K562 (cell line): Measurements from ENCODE around the gene GAB1. TPM values are rescaled to one million over a fixed set of nuclear protein-coding genes. Genes with fewer than 3 reads are reported as not detected.

Source experiments
- ARID1B ChIP-seq: fragments of 450-650 bp; IDR thresholded peaks from 2 replicates; pipeline ENCODE4 v1.6.1; 2016; ENCODE audit warnings: antibody characterized with exemption, mild to moderate bottlenecking, inconsistent platforms
- CBX3 ChIP-seq, 2 experiments: IDR thresholded peaks; 1 replicate in 1 of 2; 2 replicates in 1 of 2; pipeline ENCODE4 v1.6.1; 2012; ENCODE audit warnings: inconsistent platforms in 2 of 2, low read length in 2 of 2, borderline replicate concordance in 1 of 2, control low read depth in 1 of 2
- ETS2 ChIP-seq: IDR thresholded peaks from 2 replicates; pipeline ENCODE4 v1.6.1; 2016; ENCODE audit warnings: borderline replicate concordance, missing genetic modification characterization, mild to moderate bottlenecking, moderate library complexity, missing compliant biosample characterization; ENCODE audit not compliant: poor library complexity, severe bottlenecking
- GABPA ChIP-seq: fragments of 200-800 bp; sonication (Bioruptor generic); conservative IDR thresholded peaks from 2 replicates; pipeline ENCODE4 v1.6.1; 2016; ENCODE audit warnings: low read depth, missing genetic modification characterization, missing compliant biosample characterization
- GABPB1 ChIP-seq: sonication (generic); formaldehyde crosslinking; IDR thresholded peaks from 2 replicates; pipeline ENCODE4 v1.8.0; 2022; ENCODE audit warnings: mild to moderate bottlenecking, missing genetic modification reagents
- HDAC1 ChIP-seq, 2 experiments: fragments of 450-650 bp; IDR thresholded peaks; 2 replicates each; pipeline ENCODE4 v1.6.1; 2016 to 2017; ENCODE audit warnings: inconsistent platforms in 1 of 2, mild to moderate bottlenecking in 1 of 2, moderate library complexity in 1 of 2
- MTA3 ChIP-seq: fragments of 450-650 bp; formaldehyde crosslinking; IDR thresholded peaks from 2 replicates; pipeline ENCODE4 v1.6.1; 2017; ENCODE audit warnings: mild to moderate bottlenecking, borderline replicate concordance
- NCOA1 ChIP-seq: fragments of 450-650 bp; IDR thresholded peaks from 2 replicates; pipeline ENCODE4 v1.6.1; 2016; ENCODE audit warnings: low read depth
- NR2C1 ChIP-seq, 2 experiments: fragments of 450-650 bp; IDR thresholded peaks; 2 replicates each; pipeline ENCODE4 v1.6.1; 2017; ENCODE audit warnings: mild to moderate bottlenecking in 2 of 2, antibody characterized with exemption in 1 of 2, inconsistent platforms in 1 of 2, missing compliant biosample characterization in 1 of 2, missing genetic modification characterization in 1 of 2
- SAP30 ChIP-seq: fragments of 200-600 bp; sonication (generic); IDR thresholded peaks from 2 replicates; pipeline ENCODE4 v1.6.1; 2012; ENCODE audit warnings: borderline replicate concordance, low read depth, mild to moderate bottlenecking, moderate library complexity, low read length, control low read depth, inconsistent platforms; ENCODE audit not compliant: insufficient read depth, poor library complexity, severe bottlenecking
- SNIP1 ChIP-seq: fragments of 450-650 bp; IDR thresholded peaks from 2 replicates; pipeline ENCODE4 v1.7.1; 2017; ENCODE audit warnings: low read depth, mild to moderate bottlenecking
- TSC22D4 ChIP-seq: fragments of 450-650 bp; IDR thresholded peaks from 2 replicates; pipeline ENCODE4 v1.6.1; 2016; ENCODE audit warnings: missing genetic modification characterization, missing biosample characterization, control low read depth
- polyA plus RNA-seq, 8 experiments: library from polyadenylated mRNA; depleted of rRNA in 4 of 8; stranded (reverse) in 5 of 8; unstranded in 3 of 8; fragments of >200 nt; fragmentation: Nextera tagmentation in 2 of 8; fragmentation: Illumina TruSeq in 1 of 8; extraction: Ambion mirVana in 2 of 8; extraction: Trizol in 1 of 8; gene quantifications; 2 replicates each; pipeline versions ENCODE4 v1.2.1 to v1.2.3, GENCODE V29; 2011 to 2014; ENCODE audit warnings: inconsistent platforms in 1 of 8, missing spikeins in 1 of 8
- total RNA-seq, 7 experiments: library from RNA; depleted of rRNA in 6 of 7; stranded (reverse); fragments of >200 nt in 6 of 7; fragmentation: Illumina TruSeq in 2 of 7; extraction: Trizol in 2 of 7; gene quantifications; 2 replicates each; pipeline versions ENCODE4 v1.2.1 to v1.2.3, GENCODE V29; 2011 to 2021; ENCODE audit warnings: low replicate concordance in 1 of 7
- TF ChIP-seq, protein P1 (sequence below), 2 experiments: fragments of 450-650 bp in 1 of 2; sonication (generic) in 1 of 2; formaldehyde crosslinking in 1 of 2; IDR thresholded peaks; 2 replicates each; pipeline versions ENCODE4 v1.7.1 to v1.9.0; 2016 to 2022; ENCODE audit warnings: inconsistent platforms in 1 of 2, mild to moderate bottlenecking in 1 of 2, missing genetic modification reagents in 1 of 2
- TF ChIP-seq, protein P2 (sequence below): sonication (generic); formaldehyde crosslinking; IDR thresholded peaks from 2 replicates; pipeline ENCODE4 v1.8.0; 2022; ENCODE audit warnings: missing genetic modification reagents, mild to moderate bottlenecking, borderline replicate concordance
- TF ChIP-seq, protein P3 (sequence below): fragments of 250-450 bp; sonication (Bioruptor Pico); IDR thresholded peaks from 2 replicates; pipeline ENCODE4 v1.4.0; 2020

GAB1 gene
- total and polyA plus RNA-seq, 9 of the 15 experiments (the other 6 are each of a cell fraction or from before 2014, with no cell fraction given) = 1.3 to 14.6 (median 7.5) TPM

DNA sequence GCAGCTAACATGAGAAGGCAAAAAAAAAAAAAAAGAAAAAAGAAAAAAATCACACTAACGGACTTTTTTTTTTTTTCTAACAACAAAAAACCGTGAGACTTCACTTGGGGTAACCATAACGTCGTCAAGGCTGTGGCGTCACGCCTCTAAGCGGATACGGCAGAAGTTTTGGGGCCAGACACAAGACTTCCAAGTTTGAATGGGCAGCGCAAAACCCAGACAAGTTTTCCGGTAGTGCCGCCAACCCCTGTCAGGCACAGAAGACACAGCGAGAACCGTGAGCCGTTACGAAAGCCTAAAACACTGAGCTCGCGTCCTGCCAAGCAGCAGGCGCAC, 176.3 kb downstream of the GAB1 start (continued):
- TF ChIP-seq, protein P1, sequence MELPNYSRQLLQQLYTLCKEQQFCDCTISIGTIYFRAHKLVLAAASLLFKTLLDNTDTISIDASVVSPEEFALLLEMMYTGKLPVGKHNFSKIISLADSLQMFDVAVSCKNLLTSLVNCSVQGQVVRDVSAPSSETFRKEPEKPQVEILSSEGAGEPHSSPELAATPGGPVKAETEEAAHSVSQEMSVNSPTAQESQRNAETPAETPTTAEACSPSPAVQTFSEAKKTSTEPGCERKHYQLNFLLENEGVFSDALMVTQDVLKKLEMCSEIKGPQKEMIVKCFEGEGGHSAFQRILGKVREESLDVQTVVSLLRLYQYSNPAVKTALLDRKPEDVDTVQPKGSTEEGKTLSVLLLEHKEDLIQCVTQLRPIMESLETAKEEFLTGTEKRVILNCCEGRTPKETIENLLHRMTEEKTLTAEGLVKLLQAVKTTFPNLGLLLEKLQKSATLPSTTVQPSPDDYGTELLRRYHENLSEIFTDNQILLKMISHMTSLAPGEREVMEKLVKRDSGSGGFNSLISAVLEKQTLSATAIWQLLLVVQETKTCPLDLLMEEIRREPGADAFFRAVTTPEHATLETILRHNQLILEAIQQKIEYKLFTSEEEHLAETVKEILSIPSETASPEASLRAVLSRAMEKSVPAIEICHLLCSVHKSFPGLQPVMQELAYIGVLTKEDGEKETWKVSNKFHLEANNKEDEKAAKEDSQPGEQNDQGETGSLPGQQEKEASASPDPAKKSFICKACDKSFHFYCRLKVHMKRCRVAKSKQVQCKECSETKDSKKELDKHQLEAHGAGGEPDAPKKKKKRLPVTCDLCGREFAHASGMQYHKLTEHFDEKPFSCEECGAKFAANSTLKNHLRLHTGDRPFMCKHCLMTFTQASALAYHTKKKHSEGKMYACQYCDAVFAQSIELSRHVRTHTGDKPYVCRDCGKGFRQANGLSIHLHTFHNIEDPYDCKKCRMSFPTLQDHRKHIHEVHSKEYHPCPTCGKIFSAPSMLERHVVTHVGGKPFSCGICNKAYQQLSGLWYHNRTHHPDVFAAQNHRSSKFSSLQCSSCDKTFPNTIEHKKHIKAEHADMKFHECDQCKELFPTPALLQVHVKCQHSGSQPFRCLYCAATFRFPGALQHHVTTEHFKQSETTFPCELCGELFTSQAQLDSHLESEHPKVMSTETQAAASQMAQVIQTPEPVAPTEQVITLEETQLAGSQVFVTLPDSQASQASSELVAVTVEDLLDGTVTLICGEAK (IDR thresholded peaks at IDR 0.05) = peak; percentile 35; the same call in 1 of the 2 replicates
- TF ChIP-seq, protein P1 (CRISPR knock-in tag; IDR thresholded peaks at IDR 0.05) = no peak
- TF ChIP-seq, protein P2, sequence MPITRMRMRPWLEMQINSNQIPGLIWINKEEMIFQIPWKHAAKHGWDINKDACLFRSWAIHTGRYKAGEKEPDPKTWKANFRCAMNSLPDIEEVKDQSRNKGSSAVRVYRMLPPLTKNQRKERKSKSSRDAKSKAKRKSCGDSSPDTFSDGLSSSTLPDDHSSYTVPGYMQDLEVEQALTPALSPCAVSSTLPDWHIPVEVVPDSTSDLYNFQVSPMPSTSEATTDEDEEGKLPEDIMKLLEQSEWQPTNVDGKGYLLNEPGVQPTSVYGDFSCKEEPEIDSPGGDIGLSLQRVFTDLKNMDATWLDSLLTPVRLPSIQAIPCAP (CRISPR knock-in tag) = no peak
- no peak for TF ChIP-seq TSC22D4 (tag)
- TF ChIP-seq GABPB1 (CRISPR knock-in tag) = peak; percentile 76
- TF ChIP-seq HDAC1 (IDR thresholded peaks at IDR 0.05) = peak in 1 of 2 experiments; percentile 64; a peak in 2 of 4 replicates
- 0 out of 3 replicates have a peak, but pooled peaks of 1 of the 2 experiments have one; percentile 33 for TF ChIP-seq CBX3 (IDR thresholded peaks at IDR 0.05; ENCODE audit: borderline replicate concordance in 1 of 2, low read length in 2 of 2)
- TF ChIP-seq ARID1B = 0 out of 2 replicates have a peak, but pooled peaks have one; percentile 3
- TF ChIP-seq, protein P3, sequence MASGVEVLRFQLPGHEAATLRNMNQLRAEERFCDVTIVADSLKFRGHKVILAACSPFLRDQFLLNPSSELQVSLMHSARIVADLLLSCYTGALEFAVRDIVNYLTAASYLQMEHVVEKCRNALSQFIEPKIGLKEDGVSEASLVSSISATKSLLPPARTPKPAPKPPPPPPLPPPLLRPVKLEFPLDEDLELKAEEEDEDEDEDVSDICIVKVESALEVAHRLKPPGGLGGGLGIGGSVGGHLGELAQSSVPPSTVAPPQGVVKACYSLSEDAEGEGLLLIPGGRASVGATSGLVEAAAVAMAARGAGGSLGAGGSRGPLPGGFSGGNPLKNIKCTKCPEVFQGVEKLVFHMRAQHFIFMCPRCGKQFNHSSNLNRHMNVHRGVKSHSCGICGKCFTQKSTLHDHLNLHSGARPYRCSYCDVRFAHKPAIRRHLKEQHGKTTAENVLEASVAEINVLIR (CRISPR knock-in tag) = no peak
- peak; percentile 88 for TF ChIP-seq SAP30
- no peak for TF ChIP-seq ETS2 (tag)
- peak; percentile 76 for TF ChIP-seq GABPA (tag)
- peak; percentile 80; the same call in 1 of the 2 replicates for TF ChIP-seq NCOA1
- TF ChIP-seq NR2C1 (IDR thresholded peaks at IDR 0.05) = no peak
- TF ChIP-seq NR2C1 (tag; IDR thresholded peaks at IDR 0.05) = no peak
- TF ChIP-seq SNIP1 = no peak
- peak; percentile 70 for TF ChIP-seq MTA3
